Measurements from ENCODE around the gene ALKBH2.
"Not testable (repeated sequence)": the region's sequence is repeated elsewhere in the genome, so short reads cannot be mapped to it uniquely, and the experiment has no call there.

ALKBH2 gene

DNA sequence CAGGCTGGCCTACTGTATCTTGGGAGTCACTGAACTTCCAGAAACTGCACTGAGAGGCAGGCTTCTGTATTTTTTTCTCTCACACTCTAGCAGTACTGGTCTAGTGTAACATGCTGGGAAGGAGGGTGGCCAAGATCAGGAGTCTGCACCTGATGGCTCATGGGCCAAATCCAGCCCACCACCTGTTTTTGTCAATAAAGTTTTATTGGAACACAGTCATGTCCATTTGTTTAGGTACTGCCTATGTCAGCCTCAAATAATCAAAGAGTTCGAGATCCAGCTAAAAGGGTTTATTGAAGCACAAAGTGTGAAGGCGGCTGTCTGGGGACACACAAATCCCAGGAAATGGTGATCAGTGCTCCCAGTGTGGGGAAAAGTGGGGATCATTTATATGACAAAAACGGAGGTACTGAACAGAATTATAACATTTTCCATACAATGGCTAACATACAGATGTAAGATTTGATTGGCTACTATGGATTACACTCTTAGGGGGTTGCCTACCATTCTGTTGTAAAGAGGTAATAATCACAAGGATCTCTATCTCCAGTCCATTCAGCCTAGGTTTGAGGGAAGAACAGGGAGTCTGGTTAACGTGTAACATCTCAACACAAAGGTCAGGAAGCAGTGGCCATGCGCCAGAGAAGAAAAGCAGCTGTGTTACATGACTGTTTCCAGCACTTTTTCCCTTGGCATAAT, 28.0 kb downstream of the ALKBH2 start:
- DNase-seq = no peak

DNA sequence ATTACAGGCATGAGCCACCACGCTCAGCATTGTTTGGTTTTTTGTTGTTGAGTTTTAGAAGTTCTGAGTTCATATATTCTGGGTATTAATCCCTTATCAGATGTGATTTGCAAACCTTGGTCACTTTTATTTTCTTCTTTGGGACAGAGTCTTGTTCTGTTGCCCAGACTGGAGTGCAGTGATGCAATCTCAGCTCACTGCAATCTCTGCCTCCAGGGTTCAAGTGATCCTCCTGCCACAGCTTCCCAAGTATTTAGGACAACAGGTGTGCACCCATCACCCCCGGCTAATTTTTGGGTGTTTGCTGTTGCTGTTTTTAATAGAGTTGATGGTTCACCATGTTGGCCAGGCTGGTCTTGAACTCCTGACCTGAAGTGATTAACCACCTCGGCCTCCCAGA, 29.1 kb downstream of the ALKBH2 start:
- no peak for DNase-seq

DNA sequence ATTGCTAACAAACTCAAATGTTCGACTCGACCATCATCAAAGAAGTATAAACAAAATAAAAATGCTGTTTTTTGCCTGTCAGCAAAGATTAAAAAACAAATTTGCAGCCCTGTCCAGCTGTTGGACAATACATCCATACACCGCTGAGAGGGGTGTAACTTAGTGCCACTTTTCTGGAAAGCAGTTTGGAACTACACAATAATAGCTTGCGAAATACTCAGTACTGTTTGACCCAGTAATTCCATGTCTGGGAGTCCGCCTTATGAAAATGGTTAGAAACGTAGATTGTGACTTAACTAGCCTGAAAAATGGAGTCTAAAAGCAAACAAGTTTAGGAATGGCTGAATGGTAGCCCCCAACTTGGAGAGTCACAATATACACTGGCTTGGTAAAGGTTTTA, 34.5 kb downstream of the ALKBH2 start:
- no peak for DNase-seq

DNA sequence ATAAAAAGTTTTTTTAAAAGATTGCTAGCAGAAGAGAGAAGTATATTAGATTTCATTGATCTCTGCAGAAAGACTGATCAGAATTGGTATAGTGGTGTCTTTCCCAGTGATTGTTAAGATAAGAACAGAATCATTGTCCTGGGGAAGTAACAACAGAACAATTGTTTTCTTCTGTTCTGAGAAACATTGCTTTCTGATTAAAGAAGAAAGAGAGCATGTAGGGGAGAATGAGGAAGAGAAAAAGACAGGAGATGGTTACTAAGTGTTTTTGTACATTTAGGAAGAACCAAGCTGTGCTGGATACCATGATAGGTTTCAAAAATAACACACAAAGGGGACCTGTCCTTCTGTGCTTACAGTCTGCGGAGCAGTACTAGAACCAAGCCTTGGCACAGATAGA, 35.9 kb downstream of the ALKBH2 start:
- no peak for DNase-seq

DNA sequence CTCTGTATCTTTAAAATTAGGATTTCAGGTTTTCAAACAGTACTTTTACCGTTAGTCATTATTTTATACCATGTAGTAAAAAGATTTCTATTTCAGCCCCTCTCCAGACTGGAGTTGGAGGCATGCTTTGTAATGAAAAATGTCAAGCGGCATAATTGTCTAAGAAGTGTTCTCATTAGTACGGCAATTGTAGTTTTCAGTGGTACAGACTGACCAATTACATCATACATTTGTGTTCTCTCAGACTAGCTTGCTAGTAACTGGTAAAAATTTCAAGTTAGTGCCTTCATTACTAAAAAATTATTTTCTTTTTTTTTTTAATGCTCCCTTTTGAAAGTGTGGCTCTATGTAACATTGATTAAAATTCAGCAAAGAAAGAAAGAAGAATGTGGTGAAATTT, 36.4 kb downstream of the ALKBH2 start:
- DNase-seq = no peak

DNA sequence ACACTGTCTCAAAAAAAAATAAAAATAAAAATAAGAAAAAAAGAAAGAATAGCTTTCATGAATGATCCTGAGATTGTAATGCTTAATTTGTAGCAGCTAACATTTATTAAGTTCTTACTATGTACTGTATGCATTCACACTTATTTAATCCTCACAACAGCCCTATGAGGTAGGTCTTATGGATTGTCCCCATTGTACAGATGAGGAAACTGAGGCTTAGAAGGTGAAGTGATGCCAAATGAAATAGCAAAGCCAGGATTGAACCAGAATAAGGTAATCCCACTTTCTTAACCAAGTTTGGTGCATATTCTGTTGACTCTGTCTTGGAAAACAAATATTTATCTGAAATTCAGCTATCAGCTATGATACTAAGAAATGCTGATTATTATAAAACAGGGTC, 38.8 kb downstream of the ALKBH2 start:
- DNase-seq = no peak

DNA sequence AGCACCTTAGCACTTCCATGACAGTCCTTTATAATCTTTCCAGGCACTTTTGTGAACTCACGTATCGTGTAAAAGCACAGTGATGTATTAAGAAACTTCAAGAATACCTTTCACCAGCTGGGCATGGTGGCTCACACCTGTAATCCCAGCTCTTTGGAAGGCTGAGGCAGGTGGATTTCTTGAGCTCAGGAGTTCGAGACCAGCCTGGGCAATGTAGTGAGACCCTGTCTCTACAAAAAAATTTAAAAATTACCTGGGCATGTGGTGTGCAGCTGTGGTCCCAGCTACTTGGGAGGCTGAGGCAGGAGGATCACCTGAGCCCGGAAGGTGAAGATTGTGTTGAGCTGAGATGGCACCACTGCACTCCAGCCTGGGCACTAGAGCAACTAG, 39.2 kb downstream of the ALKBH2 start:
- DNase-seq = not testable (repeated sequence)

DNA sequence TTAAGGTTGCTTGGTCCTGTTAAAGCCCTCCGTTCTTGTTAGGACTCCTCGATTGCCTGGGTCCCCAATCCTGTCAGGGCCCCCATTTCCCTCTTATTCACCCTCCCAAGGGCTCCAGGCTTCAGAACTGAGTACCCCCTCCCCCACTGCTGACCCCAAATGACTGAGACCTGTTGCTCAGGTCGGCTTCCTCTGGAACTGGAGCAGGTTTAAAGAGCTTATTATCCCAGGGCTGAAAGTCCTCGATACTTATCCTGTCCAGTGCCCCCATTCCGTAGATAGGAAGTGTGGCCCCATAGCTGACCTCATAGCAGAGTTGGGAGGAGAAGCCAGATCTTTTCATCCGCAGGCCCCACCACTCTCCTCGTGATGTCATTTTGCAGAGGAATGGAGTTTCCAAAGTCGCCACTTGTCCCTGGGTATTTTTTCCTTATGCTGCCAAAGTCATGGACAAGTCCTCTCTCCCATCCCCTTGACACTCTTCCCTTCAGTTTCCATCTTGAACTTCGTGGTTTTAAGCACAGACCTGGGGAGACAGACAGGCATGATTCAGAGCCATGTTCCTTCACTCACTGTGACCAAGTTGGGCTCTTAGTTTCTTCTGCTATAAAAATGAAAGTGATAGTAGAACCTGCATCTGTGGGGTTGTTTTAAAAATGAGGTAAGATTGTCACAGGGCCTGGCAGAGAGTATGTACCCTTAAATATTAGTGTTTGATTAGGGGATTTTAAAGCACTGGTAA, 39.7 kb downstream of the ALKBH2 start:
- peak; percentile 30 for DNase-seq

DNA sequence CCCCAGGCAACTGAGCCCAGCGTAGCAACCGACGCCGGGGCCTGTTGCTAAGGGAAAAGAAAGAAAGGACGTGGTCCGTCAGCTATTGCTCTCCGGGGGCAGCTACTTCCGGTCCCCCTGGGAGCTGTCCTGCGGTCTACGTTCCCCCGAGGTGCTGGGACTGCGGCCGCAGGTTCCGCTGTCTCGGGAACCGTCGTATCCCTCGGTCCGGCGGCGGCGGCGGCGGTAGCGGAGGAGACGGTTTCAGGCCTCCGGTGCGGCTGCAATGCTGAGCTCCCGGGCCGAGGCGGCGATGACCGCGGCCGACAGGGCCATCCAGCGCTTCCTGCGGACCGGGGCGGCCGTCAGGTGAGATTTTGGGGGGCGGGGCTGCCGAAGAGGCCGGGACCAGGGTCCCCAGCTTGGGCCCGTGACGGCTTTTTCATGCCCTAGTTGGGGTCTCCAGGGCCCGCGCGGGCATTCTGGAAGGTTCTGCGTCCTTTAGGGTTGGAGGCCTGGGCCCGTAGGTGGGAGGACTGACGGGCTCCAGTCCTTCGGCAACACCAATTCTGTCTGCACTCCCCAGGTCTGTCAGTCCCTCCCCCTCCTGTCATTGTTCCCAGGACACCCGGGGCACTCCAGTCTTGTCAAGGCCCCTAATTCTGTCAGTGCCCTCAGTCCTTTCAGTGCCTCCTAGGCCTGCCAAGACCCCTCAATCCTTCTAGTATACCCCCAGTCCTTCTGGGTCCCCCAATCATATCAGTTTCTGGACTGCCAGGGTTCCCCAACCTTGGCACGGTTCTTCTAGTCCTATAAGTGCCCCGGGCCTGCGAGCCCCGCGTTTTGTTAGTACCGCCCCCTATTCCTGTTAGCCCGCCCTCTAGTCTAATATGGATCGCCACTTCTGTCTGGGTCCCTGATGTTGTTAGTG, 40.6 kb downstream of the ALKBH2 start, which contains the start of gene USP30:
USP30 (plus strand) TSS at position 163 of the 910 bp plus-strand sequence; CDS start at position 266, 103 bp downstream.
- DNase-seq = peak; percentile 75

DNA sequence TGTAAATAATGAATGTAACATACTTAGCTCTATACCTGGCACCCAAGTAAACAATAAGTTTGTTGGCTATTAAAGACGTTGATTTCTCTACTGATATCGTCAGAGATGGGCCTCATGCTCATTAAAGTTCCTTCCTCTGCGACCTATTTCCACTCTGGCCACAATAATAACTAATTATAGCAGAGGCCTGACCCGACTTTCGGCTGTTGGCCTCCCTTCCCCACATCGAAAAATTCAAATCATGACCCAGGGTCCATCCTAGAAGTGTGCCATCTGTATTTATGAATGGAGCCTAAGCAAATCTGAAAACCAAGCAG, 41.2 kb downstream of the ALKBH2 start:
- no peak for DNase-seq

DNA sequence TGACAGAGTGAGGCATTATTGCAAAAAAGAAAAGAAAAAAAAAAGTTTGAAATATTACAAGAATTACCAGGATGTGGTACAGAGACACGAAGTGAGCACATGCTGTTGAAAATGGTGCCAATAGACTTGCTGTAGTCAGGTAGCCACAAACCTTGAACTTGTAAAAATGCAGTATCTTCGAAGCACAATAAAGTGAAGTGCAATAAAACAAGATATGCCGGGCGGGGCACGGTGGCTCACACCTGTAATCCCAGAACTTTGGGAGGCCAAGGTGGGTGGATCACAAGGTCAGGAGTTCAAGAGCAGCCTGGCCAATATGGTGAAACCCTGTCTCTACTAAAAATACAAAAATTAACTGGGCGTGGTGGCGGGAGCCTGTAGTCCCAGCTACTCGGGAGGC, 43.5 kb downstream of the ALKBH2 start:
- peak; percentile 2 for DNase-seq

DNA sequence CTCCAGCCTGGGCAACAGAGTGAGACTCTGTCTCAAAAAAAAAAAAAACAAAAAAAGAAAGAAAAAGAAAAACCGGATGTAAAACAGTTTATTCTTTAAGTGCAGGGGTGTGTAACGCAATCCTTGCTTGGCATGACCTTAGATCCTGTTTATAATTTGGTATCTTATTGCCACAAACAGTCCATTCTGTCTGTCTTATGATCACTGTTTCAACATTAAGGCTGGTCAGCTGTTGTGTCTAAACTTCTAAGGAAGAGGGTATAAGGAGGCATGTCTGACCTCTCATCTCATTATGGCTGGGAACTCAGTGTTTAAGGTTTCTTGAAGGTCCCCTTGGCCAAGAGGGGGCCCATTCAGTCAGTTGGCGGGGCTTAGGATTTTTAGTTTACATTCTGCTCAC, 44.6 kb downstream of the ALKBH2 start:
- not testable (repeated sequence) for DNase-seq

DNA sequence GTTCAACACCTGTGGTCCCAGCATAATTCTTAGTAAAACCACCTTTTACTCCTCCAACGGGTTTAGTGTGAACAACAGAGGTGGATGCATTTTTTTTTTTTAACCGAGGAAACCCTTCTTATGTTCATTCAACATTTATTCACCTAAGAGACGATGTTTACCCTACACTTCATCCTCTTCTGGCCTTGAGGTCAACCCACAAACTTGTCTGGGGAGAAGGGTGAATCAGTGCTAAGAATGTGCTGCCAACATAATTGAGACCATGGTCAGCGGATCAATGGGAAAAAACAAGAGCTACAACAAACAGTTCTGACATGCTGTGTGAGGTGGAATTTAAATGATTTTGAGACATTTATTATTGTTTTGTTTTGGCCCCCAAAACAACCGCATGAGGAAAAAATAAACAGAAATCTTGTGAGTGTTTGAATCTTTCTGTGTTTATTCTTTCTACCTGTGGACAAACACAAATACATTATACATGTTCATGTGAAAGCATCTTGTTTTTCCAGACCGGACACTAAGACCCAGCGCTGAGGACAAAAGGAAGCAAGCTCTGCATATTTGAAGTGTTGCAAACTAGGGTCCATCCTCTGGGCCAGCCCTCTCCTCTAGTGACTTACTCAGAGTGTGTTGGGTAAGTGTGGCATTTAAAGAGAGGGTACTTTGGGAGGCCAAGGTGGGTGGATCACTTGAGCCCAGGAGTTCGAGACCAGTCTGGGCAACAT, 46.0 kb downstream of the ALKBH2 start:
- no peak for DNase-seq

DNA sequence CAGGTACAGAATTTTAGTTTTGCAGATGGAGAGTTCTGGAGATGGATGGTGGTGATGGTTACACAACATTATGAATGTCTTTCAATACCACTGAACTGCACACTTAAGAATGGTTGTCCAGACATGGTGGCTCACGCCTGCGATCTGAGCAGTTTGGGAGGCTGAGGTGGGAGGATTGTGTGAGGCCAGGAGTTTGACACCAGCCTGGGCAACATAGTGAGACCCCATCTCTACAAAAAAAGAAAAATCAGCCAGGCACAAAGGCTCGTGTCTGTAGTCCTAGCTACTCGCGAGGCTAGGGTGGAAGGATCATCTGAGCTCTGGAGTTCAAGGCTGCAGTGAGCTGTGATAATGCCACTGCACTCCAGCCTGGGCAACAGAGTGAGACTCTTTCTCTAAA, 49.0 kb downstream of the ALKBH2 start:
- no peak for DNase-seq
